Measurements from ENCODE around the gene MDFIC2.
"Not testable (repeated sequence)": the region's sequence is repeated elsewhere in the genome, so short reads cannot be mapped to it uniquely, and the experiment has no call there.

The MDFIC2 gene

GRCh38 chr3:70250492-70250891, 61.9 kb downstream of the MDFIC2 start:
- DNase-seq: no peak

- no peak for DNase-seq
Observed at GRCh38 chr3:70249509-70250160, 62.8 kb downstream of the MDFIC2 start.

GRCh38 chr3:70248856-70249255, 63.6 kb downstream of the MDFIC2 start:
- DNase-seq: no peak

GRCh38 chr3:70247955-70248354, 64.5 kb downstream of the MDFIC2 start:
- no peak for DNase-seq

GRCh38 chr3:70245746-70246525, 66.5 kb downstream of the MDFIC2 start:
- DNase-seq: no peak

GRCh38 chr3:70244422-70244821, 68.0 kb downstream of the MDFIC2 start:
- no peak for DNase-seq

GRCh38 chr3:70242297-70242882, 70.0 kb downstream of the MDFIC2 start:
- no peak for DNase-seq

GRCh38 chr3:70233812-70234211, 78.6 kb downstream of the MDFIC2 start:
- DNase-seq: no peak

GRCh38 chr3:70233112-70233511, 79.3 kb downstream of the MDFIC2 start:
- no peak for DNase-seq

GRCh38 chr3:70231266-70231701, 81.2 kb downstream of the MDFIC2 start:
- DNase-seq: no peak

- DNase-seq: no peak
Observed at GRCh38 chr3:70227437-70227836, 85.0 kb downstream of the MDFIC2 start.

GRCh38 chr3:70225146-70225545, 87.3 kb downstream of the MDFIC2 start:
- no peak for DNase-seq

- DNase-seq: no peak
Observed at GRCh38 chr3:70224337-70224736, 88.1 kb downstream of the MDFIC2 start.

- DNase-seq: no peak
Observed at GRCh38 chr3:70218471-70218870, 94.0 kb downstream of the MDFIC2 start.

- DNase-seq: not testable (repeated sequence)
Observed at GRCh38 chr3:70211274-70211673, 101.2 kb downstream of the MDFIC2 start.

GRCh38 chr3:70201975-70202374, 110.5 kb downstream of the MDFIC2 start:
- no peak for DNase-seq

- DNase-seq: no peak
Observed at GRCh38 chr3:70189884-70190473, 122.5 kb downstream of the MDFIC2 start.

GRCh38 chr3:70186221-70186620, 126.2 kb downstream of the MDFIC2 start:
- no peak for DNase-seq

GRCh38 chr3:70185661-70186060, 126.8 kb downstream of the MDFIC2 start:
- no peak for DNase-seq

- no peak for DNase-seq
Observed at GRCh38 chr3:70183781-70184504, 128.5 kb downstream of the MDFIC2 start.

GRCh38 chr3:70182166-70182565, 130.3 kb downstream of the MDFIC2 start:
- DNase-seq: no peak

- no peak for DNase-seq
Observed at GRCh38 chr3:70180664-70181063, 131.8 kb downstream of the MDFIC2 start.

- no peak for DNase-seq
Observed at GRCh38 chr3:70179111-70179510, 133.3 kb downstream of the MDFIC2 start.

Measured in bone marrow (tissue), 2 donors.